Kidney capillary endothelial cell (primary cell): Measurements from ENCODE around the gene NFATC2.

Experiments
- DNase-seq: peaks from one replicate; pipeline ENCODE4 v3.0.0-alpha.2; 2018; ENCODE audit warnings: low spot score

The NFATC2 gene

GRCh38 chr20:51429696-51430095 lies 112.8 kb downstream of the NFATC2 start:
- no peak for DNase-seq

GRCh38 chr20:51429144-51429482 lies 113.4 kb downstream of the NFATC2 start:
- DNase-seq, result no peak

GRCh38 chr20:51428401-51429143 lies 113.9 kb downstream of the NFATC2 start:
- DNase-seq, result no peak

GRCh38 chr20:51427651-51428291 lies 114.7 kb downstream of the NFATC2 start:
- DNase-seq, result no peak

GRCh38 chr20:51426718-51427650 lies 115.5 kb downstream of the NFATC2 start:
- DNase-seq, result no peak

GRCh38 chr20:51425347-51426106 lies 117.0 kb downstream of the NFATC2 start:
- no peak for DNase-seq

GRCh38 chr20:51424270-51425117 lies 118.0 kb downstream of the NFATC2 start:
- no peak for DNase-seq

- no peak for DNase-seq
Observed at GRCh38 chr20:51423810-51424209, 118.7 kb downstream of the NFATC2 start.

- DNase-seq, result no peak
Observed at GRCh38 chr20:51423290-51423667, 119.2 kb downstream of the NFATC2 start.

- DNase-seq, result no peak
Observed at GRCh38 chr20:51422514-51423289, 119.8 kb downstream of the NFATC2 start.

GRCh38 chr20:51420805-51421204 lies 121.7 kb downstream of the NFATC2 start:
- no peak for DNase-seq

- no peak for DNase-seq
Observed at GRCh38 chr20:51420111-51420510, 122.4 kb downstream of the NFATC2 start.

- no peak for DNase-seq
Observed at GRCh38 chr20:51419646-51420045, 122.9 kb downstream of the NFATC2 start.

GRCh38 chr20:51419231-51419630 lies 123.3 kb downstream of the NFATC2 start:
- DNase-seq, result no peak

GRCh38 chr20:51418137-51418529 lies 124.4 kb downstream of the NFATC2 start:
- DNase-seq, result no peak

- no peak for DNase-seq
Observed at GRCh38 chr20:51417250-51418136, 125.0 kb downstream of the NFATC2 start.

GRCh38 chr20:51416532-51417249 lies 125.8 kb downstream of the NFATC2 start:
- no peak for DNase-seq

- no peak for DNase-seq
Observed at GRCh38 chr20:51413857-51414256, 128.7 kb downstream of the NFATC2 start.
